ENCODE results near the gene PTOV1.

Gene PTOV1

DNA sequence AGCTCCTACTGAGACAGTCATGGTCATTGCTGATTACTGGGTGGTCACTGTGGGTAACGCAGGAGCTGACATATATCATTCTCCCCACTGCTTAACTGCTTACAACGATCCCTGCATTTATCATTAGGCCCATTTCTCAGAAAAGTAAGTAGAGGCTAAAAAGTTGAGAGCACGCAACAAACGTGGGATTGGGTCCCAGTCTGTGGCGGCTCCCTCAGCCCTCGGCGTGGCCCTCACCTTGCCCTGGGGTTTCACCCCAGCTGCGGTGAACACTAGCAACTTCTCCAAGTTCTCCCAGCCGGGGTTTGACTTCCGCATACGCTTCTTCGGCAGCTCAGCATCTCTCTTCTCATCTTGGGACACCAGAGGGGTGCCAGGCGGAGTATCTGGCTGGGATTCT, 13.9 kb downstream of the PTOV1 start:
- no peak overlapping the region for H3K4me3 ChIP-seq (ENCODE audit: low read depth, low read length)
- no peak for DNase-seq (ENCODE audit: low read depth)
- no peak for TF ChIP-seq CTCF (IDR thresholded peaks at IDR 0.05; ENCODE audit: insufficient read depth, low read depth, low read length, missing control alignments)

- TF ChIP-seq CTCF (IDR thresholded peaks at IDR 0.05; ENCODE audit: insufficient read depth, low read depth, low read length, missing control alignments): no peak
- DNase-seq (ENCODE audit: low read depth): peak; percentile 96
- H3K4me3 ChIP-seq (ENCODE audit: low read depth, low read length): peak within 1 kb of the TSS; percentile 74
Observed at GRCh38 chr19:49866933-49867782, 16.2 kb downstream of the PTOV1 start, which contains the start of gene PNKP. TSS of gene PNKP (minus strand) at chr19:49867576. CDS start at chr19:49867204, 372 bp downstream.

DNA sequence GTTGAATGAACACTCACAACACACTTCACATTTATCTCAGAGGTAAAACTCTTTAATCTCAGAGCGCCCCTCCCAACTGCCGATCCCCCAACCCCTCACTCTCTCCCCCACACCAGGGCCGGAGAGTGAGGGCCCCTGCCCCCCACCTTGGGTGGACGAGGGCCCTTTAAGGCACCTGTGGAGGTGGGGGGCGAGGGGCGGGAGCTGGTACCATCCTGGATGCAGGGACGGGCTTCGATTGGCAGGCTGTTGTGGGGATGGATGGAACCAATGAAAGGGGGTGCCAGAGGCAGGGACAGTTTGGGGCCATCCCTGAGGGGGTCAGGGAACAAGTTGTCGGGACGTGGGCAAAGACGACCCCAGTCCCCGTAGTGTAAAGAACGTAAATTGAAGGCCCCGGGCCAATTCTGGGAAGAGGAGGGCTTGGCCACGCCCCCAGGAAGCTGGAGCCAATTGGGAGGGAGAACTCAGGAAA, 18.1 kb downstream of the PTOV1 start:
- no peak for DNase-seq (ENCODE audit: low read depth)
- TF ChIP-seq CTCF (IDR thresholded peaks at IDR 0.05; ENCODE audit: insufficient read depth, low read depth, low read length, missing control alignments): no peak
- peak overlapping the region; percentile 51 for H3K4me3 ChIP-seq (ENCODE audit: low read depth, low read length)

GRCh38 chr19:49869484-49870308, 18.7 kb downstream of the PTOV1 start:
- DNase-seq (ENCODE audit: low read depth): peak; percentile 99
- no peak for TF ChIP-seq CTCF (IDR thresholded peaks at IDR 0.05; ENCODE audit: insufficient read depth, low read depth, low read length, missing control alignments)
- peak overlapping the region; percentile 69 for H3K4me3 ChIP-seq (ENCODE audit: low read depth, low read length)

DNA sequence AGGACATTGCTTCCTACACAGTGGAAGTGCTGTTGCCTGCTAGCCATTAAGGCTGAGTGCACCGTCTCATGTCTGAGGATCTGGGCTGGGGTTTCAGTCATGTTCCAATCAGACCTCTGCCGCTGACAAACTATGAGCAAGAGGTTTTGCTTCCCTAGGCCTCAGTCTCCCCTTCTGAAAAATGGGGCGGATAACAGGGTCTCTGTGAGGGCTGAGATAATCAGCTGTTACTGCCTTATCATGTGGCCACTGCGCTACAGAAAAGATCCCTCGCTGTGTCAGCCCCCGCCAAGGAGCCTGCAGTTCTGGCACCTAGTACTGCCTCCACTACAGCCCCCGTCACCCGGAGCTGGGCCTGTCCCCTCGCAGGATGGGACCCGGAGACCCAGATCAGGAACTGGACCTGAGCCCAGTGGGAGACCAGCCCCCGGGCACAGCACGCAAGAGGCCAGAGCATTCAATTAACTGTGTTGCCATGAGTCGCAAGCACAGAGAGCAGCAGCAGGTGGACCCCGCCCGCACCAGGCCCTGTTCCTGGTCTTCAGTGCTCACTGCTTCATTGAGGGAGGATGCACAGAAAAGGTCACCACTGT, 19.4 kb downstream of the PTOV1 start:
- no peak for TF ChIP-seq CTCF (IDR thresholded peaks at IDR 0.05; ENCODE audit: insufficient read depth, low read depth, low read length, missing control alignments)
- peak overlapping the region; percentile 69 for H3K4me3 ChIP-seq (ENCODE audit: low read depth, low read length)
- DNase-seq (ENCODE audit: low read depth): no peak

- no peak for DNase-seq (ENCODE audit: low read depth)
- TF ChIP-seq CTCF (IDR thresholded peaks at IDR 0.05; ENCODE audit: insufficient read depth, low read depth, low read length, missing control alignments): no peak
- H3K4me3 ChIP-seq (ENCODE audit: low read depth, low read length): no peak overlapping the region
Observed at GRCh38 chr19:49871349-49871985, 20.5 kb downstream of the PTOV1 start.

Data from GM12865 (cell line).